ENCODE measurements around the gene COL15A1. TPM values are rescaled to one million over a fixed set of nuclear protein-coding genes. Genes with fewer than 3 reads are reported as not detected.

The COL15A1 gene
- total and polyA plus RNA-seq, 2 of the 13 experiments (the other 11 are each of a cell fraction or from before 2014, with no cell fraction given), result not detected

GRCh38 chr9:99040911-99041582 is 97.3 kb downstream of the COL15A1 start (continued):
- TF ChIP-seq TCF12 (IDR thresholded peaks at IDR 0.05) (no peak), TCF12 (CRISPR knock-in tag; IDR thresholded peaks at IDR 0.05) (no peak), ZNF292 (CRISPR knock-in tag; IDR thresholded peaks at IDR 0.05; ENCODE audit: borderline replicate concordance, low read depth) (no peak), ETV5 (CRISPR knock-in tag; IDR thresholded peaks at IDR 0.05; ENCODE audit: borderline replicate concordance) (no peak)

GRCh38 chr9:99041618-99042017 is 97.9 kb downstream of the COL15A1 start:
- DNase-seq (ENCODE audit: low spot score), result no peak
- Histone ChIP-seq H4K20me1 (ENCODE audit: insufficient read depth, low read length) (no peaks in the 10 kb centered on the region), H3K4me3 (replicated peaks in 1 of 3; ENCODE audit: insufficient read depth in 1 of 3, low read depth in 2 of 3, low read length in 3 of 3) (no peak overlapping the region), H3K36me3 (replicated peaks in 1 of 2; ENCODE audit: control insufficient read depth in 1 of 2, insufficient read depth in 2 of 2, low read length in 2 of 2) (no peaks in the 10 kb centered on the region), H3K9ac (ENCODE audit: insufficient read depth, low read depth, low read length) (no peak overlapping the region), H2AFZ (ENCODE audit: low read length) (no peak overlapping the region), H3K9me3 (ENCODE audit: low read length) (no peaks in the 10 kb centered on the region), H3K27me3 (ENCODE audit: control insufficient read depth in 1 of 2, insufficient read depth in 2 of 2, low read length in 2 of 2) (peaks cover 1 to 20% of the 10 kb centered on the region in 2 experiments; a peak in 3 of 5 replicates), H3K4me1 (ENCODE audit: insufficient read depth, low read length) (no peaks in the 10 kb centered on the region), H3K27ac (ENCODE audit: extremely low read length, insufficient read depth, low read length) (no peak overlapping the region), H3K79me2 (ENCODE audit: insufficient read depth, low read length) (no peaks in the 10 kb centered on the region), H3K4me2 (ENCODE audit: low read depth, low read length) (no peak overlapping the region)
- in situ Hi-C loops (cut with HindIII; ENCODE audit: extremely low pct_ligation_motif_present, low pct_unique_long_range_greater_than_20kb) (no loop called here), intact Hi-C loops (cut with micrococcal nuclease; ENCODE audit: unreplicated experiment) (no loop called here)
- no peak for ATAC-seq
- TF ChIP-seq SMAD9 (CRISPR knock-in tag; IDR thresholded peaks at IDR 0.05) (no peak), ZNF251 (CRISPR knock-in tag; IDR thresholded peaks at IDR 0.05) (no peak), PLSCR1 (CRISPR knock-in tag; IDR thresholded peaks at IDR 0.05; ENCODE audit: borderline replicate concordance) (no peak), RORA (CRISPR knock-in tag; IDR thresholded peaks at IDR 0.05) (no peak), ARNTL (CRISPR knock-in tag; IDR thresholded peaks at IDR 0.05) (no peak), ZNF644 (CRISPR knock-in tag; IDR thresholded peaks at IDR 0.05; ENCODE audit: low read depth) (no peak), JUN (CRISPR knock-in tag; IDR thresholded peaks at IDR 0.05) (no peak)
- BruUV-seq (replicated peaks), result no TSS peak
- FAIRE-seq, result no peak
- CTCF ChIA-PET (ENCODE audit: low intra/inter-chr PET ratio, low total read pairs), result no interaction called here
- 12% methylated on average over 4 of the region's 4 CpGs for WGBS (ENCODE audit: low lambda C conversion rate)
- POLR2A ChIA-PET, result no interaction called here
